HG02623 (cell line): Measurements from ENCODE around the gene CFLAR.
"Not testable (repeated sequence)": the region's sequence is repeated elsewhere in the genome, so short reads cannot be mapped to it uniquely, and the experiment has no call there.

Experiments used
- ATAC-seq: cut with Tn5 transposase; IDR thresholded peaks from one replicate; pipeline ENCODE4 v1.9.1; 2021; ENCODE audit warnings: moderate library complexity; ENCODE audit not compliant: unreplicated experiment

The CFLAR gene

DNA sequence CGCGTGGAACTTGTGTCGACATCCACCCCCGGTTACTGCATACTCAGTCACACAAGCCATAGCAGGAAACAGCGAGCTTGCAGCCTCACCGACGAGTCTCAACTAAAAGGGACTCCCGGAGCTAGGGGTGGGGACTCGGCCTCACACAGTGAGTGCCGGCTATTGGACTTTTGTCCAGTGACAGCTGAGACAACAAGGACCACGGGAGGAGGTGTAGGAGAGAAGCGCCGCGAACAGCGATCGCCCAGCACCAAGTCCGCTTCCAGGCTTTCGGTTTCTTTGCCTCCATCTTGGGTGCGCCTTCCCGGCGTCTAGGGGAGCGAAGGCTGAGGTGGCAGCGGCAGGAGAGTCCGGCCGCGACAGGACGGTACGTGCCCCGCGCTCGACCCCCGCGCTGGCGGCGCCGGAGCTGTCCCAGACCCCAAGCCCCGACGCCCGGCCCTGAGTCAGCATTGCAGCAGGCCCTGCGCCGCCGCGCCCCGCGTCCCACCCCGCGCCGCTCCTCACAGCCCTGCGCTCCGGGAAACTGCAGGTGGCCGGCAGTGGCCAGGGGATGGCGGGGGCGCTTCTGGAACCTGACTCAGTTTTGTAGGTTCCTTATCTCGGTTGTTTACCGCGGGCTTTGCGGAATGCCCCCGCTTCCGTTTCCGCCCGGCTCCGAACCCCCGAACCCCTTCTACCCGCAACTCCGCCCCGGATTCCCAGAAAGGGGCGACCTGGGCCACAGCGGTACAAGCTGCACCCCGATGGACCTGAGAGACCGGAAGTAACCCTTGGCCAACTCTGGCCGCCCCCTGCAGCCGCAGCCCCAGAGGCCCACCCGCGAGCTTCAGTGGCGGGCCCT lies at the start of gene CFLAR:
Gene CFLAR (plus strand): TSS at position 50 of the 844 bp plus-strand sequence. CDS start 13,702 bp downstream, outside the sequence.
- peak; percentile 27 for ATAC-seq

- peak; percentile 14 for ATAC-seq
Observed at GRCh38 chr2:201070948-201071478, 45.0 kb upstream of the CFLAR start.

GRCh38 chr2:201071479-201072200 lies 44.3 kb upstream of the CFLAR start, which contains the start of the genes HYCC2 and NDUFB3:
TSS of gene HYCC2 (minus strand) at chr2:201071671. CDS start at chr2:201024009, 47,662 bp downstream.
TSS of gene NDUFB3 (plus strand) at chr2:201072001. CDS start at chr2:201078883, 6,882 bp downstream.
- ATAC-seq, result peak; percentile 97

DNA sequence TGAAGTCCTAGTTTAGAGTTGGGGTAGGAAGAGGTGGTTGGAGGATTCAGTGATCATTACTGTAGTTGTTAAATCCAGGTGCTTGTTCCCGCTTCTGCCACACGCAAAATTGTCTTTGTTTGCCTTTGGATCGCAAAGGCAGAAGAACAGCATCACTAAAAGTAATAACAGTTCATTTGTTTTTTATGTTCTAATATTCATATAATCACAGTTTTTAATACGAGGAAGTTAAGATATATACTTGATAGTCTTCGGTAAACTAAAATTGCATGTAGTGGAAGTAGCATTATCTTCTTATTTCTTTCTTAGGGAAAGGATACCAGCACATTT lies 43.8 kb upstream of the CFLAR start:
- ATAC-seq, result no peak

GRCh38 chr2:201073071-201073470 lies 42.9 kb upstream of the CFLAR start:
- no peak for ATAC-seq

- ATAC-seq, result no peak
Observed at GRCh38 chr2:201074996-201075395, 41.0 kb upstream of the CFLAR start.

DNA sequence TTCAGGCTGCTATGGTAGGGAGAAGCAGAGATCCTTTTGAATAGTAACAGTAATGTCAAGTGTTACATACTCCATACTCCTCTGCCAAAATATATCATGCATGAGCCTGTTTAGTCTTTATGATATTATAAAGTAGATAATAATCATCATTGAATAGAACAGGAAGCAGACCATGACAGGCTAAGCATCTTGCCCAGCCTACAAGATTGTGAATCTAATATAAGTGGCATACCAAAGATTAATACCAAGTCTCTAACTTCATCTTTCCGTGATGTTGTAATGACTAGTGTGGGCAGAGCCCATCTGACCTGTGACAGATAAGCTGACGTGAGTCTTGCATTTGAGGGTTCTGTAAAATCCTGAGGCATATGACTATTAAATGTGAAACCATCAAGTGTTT lies 31.1 kb upstream of the CFLAR start:
- ATAC-seq, result no peak

DNA sequence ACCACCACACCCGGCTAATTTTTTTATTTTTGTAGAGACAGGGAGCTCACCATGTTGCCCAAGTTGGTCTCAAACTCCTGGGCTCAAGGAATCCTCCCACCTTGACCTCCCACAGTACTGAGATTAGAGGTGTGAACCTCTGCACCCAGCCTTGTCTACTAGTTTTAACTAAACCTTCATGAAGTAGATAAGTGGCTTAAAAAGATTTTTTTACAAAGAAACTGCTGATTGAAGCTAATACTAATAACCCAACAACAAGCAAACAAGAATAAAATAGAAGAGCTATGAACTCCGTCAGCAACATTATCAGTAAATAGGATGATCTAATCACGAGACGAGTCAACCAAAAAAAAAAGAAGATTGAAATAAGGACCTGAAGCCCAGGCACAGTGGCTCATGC lies 25.4 kb upstream of the CFLAR start:
- ATAC-seq, result no peak

DNA sequence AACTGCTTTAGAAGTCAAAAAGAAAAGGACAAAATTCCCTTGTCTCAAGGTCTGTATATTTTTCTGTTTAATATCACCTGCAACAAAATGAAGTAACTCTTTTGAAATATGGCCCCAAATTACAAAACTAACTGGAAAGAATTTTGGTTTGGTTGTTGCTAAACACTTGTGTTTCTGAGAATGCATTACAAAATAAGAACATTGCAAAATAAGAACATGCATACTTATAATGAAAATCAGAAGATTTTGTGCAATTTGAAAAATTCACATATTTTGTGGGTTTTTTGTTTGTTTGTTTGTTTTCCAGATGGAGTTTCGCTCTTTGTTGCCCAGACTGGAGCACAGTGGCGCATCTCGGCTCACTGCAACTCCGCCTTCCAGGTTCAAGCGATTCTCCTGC lies 22.4 kb upstream of the CFLAR start:
- ATAC-seq, result no peak

DNA sequence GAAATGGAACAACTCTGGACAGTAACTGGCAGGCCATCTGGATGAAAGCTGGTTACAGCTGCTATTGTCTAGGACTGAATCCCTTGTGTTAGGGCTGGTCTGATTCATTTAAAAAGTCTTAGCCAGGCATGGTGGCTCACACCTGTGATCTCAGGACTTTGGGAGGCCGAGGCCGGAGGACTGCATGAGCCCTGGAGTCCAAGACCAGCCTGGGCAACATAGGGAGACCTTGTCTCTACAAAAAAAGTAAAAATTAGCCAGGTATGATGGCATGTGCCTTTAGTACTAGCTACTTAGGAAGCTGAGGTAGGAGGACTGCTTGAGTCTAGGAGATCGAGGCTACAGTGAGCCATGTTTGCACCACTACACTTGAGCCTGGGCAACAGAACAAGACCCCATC lies 15.5 kb upstream of the CFLAR start:
- ATAC-seq, result no peak

DNA sequence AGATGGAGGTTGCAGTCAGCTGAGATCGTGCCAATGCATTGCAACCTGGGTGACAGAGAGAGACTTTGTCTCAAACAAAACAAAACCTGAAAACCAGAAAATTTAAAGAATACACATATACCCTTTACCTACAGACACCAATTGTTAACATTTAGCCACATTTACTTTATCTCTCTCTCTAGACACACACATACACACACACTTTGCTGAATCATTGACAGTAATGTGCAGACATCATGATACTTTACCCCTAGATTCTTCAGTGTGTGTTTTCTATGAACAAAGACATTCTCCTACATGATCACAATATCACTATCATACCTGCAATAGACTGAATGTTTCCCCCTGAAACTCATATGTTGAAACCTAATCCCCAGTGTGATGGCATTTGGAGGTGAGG lies 10.2 kb upstream of the CFLAR start:
- no peak for ATAC-seq

DNA sequence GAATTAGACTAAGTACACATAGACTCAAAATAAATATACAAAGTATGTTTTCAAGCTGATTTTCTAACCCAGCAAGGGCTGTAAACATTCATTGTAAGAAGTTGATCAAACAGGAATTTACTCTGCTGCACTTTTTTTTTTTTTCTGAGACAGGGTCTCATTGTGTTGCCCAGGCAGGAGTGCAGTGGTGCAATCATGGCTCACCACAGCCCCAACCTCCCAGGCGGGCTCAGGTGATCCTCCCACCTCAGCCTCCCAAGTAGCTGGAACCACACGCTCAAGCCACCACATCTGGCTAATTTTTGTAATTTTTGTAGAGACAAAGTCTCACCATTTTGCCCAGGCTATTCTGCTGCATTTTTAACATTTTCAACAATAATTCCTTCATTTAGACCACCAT lies 8.3 kb upstream of the CFLAR start:
- ATAC-seq, result no peak

GRCh38 chr2:201108341-201108740 lies 7.6 kb upstream of the CFLAR start:
- no peak for ATAC-seq

- no peak for ATAC-seq
Observed at GRCh38 chr2:201109186-201109585, 6.8 kb upstream of the CFLAR start.

- ATAC-seq, result no peak
Observed at GRCh38 chr2:201110615-201111014, 5.3 kb upstream of the CFLAR start.

GRCh38 chr2:201111096-201111495 lies 4.9 kb upstream of the CFLAR start:
- no peak for ATAC-seq

GRCh38 chr2:201114350-201114749 lies 1.6 kb upstream of the CFLAR start:
- ATAC-seq, result no peak

DNA sequence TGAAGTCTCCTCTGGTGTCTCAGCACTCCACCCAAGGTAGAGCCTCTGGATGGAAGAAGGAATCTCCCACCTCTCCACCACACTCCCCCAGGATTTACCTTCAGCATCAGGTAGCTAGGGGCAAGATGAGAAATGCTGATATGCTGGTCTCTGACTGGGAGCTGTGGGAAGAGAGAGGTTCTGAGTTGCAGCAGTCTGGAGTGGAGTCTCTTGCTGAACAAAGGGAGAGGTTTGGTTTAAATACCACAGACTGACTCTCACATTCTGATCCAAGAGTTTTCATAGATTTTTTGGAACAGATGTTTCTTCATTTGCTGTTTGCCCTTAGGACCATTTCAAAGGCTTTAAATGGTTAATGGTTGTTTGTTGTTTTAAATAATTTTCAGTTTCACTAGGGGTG lies 1.1 kb upstream of the CFLAR start:
- ATAC-seq, result no peak

DNA sequence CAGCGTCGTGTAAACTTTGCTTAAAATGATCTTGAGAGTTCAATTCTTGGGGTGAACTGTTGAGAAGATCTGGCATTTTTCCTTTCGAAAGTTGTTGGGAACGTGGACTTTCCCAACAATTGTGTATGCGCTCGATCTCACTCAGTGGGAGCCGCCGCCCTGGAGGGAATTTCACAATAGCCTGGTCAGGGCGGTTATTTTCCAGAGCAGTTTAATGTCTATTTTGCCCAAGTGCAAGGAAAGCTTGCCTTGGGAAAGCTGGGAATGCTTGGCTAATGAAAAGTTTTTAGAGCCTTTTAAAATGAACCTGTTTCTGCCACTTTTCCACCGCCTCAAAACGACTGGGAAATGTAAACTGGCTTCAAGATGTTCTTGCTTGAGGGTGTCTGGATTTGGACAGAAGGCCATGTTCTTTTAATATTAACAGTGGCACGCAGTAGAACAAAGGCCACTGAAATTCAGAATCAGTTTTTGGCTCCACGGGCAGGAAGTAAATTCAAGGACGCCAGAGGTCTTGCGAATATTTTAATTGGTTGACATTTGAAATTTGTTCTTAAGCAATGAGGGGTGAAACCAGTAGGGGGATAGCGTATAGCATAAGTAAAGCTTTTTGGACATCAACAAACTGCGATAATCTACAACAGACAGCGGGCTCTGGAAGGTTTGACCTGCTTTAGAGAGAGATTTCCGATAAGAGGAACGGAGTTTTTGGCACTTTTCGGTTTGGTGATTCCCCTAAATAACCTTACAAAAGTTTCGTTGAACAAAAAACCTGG lies 1.2 kb downstream of the CFLAR start:
- ATAC-seq, result no peak

- not testable (repeated sequence) for ATAC-seq
Observed at GRCh38 chr2:201117735-201118094, 1.8 kb downstream of the CFLAR start.
